DMS53 (cell line): ENCODE results near the gene FAT1.

Experiments used
- DNase-seq: peaks from one replicate; lab custom pipeline; 2025; lab: John Stamatoyannopoulos, UW

The FAT1 gene

GRCh38 chr4:186619088-186619487 lies 104.6 kb downstream of the FAT1 start:
- DNase-seq: no peak

GRCh38 chr4:186617921-186618320 lies 105.7 kb downstream of the FAT1 start:
- DNase-seq: no peak

- no peak for DNase-seq
Observed at GRCh38 chr4:186607490-186607889, 116.2 kb downstream of the FAT1 start.

GRCh38 chr4:186606591-186606992 lies 117.1 kb downstream of the FAT1 start:
- DNase-seq: no peak

- no peak for DNase-seq
Observed at GRCh38 chr4:186605261-186605865, 118.3 kb downstream of the FAT1 start.

- peak; percentile 67 for DNase-seq
Observed at GRCh38 chr4:186604124-186604807, 119.4 kb downstream of the FAT1 start.

DNA sequence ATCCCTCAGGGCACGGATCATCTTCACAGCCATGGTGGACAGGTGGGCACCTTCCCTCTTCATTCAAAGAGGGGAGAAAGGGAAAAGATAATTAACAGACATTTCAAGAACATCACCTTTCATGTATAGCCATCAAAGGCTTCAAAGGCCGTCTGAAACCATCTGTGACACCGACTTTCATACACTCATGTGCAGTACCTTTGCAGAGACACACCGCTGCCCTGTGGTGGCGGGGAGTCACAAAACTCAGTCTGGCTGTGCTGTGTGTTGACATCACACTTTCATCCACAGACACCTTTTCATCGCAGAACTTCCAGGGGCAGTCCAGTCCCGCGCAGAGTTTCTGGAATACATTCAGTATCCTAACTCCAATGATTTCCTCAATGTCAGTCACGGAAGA lies 120.7 kb downstream of the FAT1 start:
- DNase-seq: no peak

- no peak for DNase-seq
Observed at GRCh38 chr4:186599483-186599882, 124.2 kb downstream of the FAT1 start.

- no peak for DNase-seq
Observed at GRCh38 chr4:186598686-186599085, 125.0 kb downstream of the FAT1 start.

DNA sequence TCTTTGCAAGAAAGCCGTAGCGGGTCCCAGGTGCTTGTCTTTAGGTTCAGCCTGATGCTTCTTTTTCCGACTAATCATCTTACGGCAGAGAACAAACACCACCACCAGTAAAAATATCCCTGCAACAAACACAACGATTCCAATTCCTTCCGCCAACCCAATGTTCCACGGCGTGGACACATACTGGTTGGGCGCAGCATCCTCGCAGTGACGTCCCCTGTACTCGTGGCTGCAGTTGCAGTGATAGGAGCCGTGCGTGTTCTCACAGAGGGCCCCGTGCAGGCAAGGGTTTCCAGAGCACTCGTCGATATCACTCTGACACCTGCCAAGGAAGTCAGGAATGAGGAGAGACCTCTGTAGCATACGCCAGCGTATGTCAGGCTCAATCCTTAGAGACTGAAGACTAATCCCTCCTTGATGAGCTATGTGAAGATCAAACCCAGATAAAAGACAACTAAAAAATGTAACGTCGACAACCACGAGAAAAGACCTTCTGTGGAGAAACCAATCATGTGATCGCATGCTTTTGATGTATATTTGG lies 126.7 kb downstream of the FAT1 start:
- no peak for DNase-seq

DNA sequence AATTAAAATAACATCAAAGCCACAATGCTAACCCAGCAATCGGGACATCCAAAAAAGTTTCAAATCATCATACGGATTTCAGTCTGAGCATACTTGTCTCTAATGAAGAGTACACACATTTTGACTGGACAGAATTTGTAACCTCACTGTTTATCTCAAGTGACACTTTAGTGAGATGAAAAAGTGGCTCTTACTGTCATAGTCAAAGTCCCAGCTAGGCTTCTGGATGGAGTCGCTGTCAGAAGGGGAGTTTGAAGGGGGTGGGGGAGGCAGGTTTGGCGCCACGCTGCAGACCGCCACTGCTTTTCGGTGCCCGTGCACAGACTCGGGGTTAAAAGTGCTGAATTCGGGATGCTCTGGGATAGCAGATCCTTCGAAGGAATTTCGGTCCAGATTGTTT lies 127.3 kb downstream of the FAT1 start:
- DNase-seq: no peak

- DNase-seq: no peak
Observed at GRCh38 chr4:186593587-186593973, 130.1 kb downstream of the FAT1 start.

DNA sequence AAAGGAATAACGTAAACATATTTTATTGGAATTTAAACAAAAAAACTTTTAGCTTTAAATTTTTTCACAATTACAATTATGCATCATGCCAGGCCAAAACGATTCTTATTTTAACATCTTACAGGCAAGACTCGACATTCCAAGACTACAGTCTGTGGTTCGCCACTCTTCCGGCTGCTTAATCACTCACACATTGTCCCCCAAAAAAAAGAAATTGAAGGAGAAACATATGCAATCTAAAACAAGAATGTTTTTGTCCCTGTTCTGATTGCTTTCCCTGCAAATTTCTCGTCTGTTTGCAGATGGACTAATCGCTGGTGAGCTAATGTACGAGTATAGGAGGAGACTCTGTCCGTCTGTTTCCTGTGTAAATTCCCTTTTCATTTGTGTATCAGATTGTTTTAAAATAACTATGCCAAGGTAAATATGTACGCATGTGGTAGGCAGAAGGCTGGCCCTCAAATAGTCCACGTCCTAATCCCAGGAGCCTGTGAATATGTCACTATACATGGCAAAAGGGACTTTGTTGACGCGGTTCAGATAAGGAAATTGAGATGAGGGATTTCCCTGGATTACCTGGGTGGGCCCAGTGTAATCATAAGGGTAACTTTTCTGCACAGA lies 130.6 kb downstream of the FAT1 start:
- no peak for DNase-seq

GRCh38 chr4:186592445-186592844 lies 131.2 kb downstream of the FAT1 start:
- no peak for DNase-seq

- no peak for DNase-seq
Observed at GRCh38 chr4:186591651-186592050, 132.0 kb downstream of the FAT1 start.

GRCh38 chr4:186588503-186588902 lies 135.2 kb downstream of the FAT1 start:
- no peak for DNase-seq

DNA sequence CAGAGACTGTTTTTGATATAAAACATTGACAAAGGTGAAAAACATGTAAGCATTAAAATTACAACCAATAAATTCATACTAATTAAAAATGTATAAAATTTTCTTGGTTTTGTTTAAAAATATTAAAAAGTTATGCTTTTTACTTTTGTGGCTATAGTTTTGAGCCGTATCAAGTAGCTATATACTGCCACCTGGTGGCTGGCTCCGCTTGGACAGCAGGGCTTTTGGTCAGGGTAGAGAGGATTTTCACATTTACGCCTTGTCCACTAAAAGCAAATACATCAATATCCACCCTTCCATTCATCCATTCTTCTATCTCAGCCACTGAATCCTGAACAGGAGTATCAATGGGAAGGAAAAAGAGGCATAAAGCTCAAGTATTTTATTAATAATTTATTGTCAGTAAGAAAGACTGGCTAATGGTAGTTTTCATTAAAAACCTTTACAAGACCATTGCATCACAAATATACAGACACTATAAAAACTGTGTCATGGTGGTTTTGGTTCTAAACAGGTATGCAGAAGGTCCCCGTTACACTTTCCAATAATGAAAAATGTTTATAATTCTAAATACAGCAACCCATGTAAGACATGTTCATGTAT lies 136.1 kb downstream of the FAT1 start:
- peak; percentile 68 for DNase-seq

DNA sequence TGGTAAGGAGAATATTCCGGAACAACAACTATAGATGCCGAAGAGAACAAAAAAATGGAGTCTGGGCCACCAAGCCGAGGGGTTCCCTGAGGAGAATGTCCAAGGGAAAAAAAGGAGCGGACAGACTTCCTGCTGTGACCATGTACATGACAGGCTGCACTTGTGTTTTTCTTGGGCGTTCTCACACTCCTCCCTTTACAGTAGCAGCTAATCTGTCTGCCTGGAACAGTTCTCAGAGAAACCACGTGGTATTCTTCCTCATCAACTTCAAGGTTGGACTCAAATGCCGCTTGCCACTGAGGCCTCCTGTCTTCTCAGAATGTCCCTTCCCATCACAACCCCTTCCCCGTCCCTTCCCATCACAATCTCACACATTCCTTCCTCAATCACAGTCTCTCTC lies 137.5 kb downstream of the FAT1 start:
- DNase-seq: no peak

DNA sequence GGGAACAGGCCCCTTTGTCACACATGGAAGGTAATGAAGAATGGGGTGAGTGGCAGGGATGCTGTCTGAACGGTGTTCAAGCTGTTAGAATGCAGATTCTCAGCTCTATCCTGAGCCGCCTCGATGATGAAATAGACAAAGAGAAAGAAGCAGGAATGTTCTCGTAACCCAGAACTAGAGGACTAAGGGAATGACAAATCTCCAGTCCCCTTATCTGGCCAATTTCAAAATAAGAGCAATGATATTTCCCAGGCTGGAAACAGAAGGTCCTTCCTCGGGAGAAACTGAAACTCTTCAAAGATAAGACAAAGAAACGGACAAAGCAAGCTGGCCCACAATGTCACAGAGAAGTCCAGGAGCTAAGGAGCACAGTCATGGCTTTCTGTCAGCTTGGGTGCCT lies 138.7 kb downstream of the FAT1 start:
- no peak for DNase-seq

DNA sequence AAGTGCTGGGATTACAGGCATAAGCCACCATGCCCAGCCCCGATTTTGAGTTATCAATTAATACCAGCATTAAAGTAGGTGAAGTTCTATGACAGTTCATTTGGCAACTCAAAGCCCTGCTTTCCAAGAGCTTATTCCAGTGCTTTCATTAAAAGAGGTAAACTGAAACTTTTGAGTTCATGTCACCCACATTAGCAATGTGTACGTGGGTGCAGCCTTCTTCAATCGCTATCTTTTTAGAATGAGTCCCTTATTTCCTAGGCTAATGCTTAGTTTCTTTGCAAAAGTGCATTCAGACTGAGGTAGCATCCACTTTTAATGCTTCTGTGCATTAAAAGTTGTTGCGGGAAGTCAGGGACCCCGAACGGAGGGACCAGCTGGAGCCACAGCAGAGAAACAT lies 142.2 kb downstream of the FAT1 start:
- DNase-seq: no peak

GRCh38 chr4:186580669-186581068 lies 143.0 kb downstream of the FAT1 start:
- DNase-seq: no peak

GRCh38 chr4:186570193-186570996 lies 153.3 kb downstream of the FAT1 start:
- DNase-seq: no peak
